ENCODE results near the gene DLGAP1. TPM values are rescaled to one million over a fixed set of nuclear protein-coding genes. Genes with fewer than 3 reads are reported as not detected.

The DLGAP1 gene
- total RNA-seq, 1 experiment from 2014 or later, result 23.0 TPM

DNA sequence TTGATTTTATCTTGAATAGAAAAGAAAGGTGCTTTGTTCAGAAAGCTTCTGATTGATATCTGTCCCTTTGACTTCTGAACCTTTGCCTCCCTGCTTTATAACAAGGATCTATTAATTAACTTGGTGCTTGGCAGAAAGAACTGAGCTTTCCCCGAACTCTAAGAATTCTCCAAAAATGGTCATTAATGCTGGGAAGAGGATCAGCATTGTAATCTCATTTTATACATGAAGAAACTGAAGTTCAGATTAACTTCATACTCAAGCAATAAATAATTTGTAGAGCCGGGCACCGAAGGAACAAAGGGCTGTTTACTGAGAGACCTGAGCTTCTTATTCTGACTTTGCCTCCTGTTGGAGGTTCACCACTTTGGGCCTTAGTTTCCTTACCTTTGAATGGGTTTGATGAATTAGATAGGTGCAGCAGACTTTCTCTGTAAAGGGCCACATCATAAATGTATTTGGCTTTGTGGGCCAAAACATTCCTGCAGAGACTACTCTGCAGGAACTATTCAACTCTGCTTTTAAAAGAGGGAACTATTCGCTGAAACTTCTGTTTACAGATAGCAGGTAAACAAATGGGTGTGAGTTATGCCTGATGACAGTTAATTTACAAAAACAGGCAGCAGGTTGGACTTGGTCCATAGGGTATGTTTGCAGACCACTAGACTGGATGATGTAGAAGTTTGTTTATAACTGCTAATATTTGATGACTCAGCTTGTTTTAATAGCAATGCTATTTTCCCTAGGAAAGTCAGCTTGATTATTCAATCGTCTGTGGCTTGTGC is 732.3 kb downstream of the DLGAP1 start (continued):
- no peak for TF ChIP-seq ATF6 (CRISPR knock-in tag; IDR thresholded peaks at IDR 0.05)
- TF ChIP-seq, protein P1, sequence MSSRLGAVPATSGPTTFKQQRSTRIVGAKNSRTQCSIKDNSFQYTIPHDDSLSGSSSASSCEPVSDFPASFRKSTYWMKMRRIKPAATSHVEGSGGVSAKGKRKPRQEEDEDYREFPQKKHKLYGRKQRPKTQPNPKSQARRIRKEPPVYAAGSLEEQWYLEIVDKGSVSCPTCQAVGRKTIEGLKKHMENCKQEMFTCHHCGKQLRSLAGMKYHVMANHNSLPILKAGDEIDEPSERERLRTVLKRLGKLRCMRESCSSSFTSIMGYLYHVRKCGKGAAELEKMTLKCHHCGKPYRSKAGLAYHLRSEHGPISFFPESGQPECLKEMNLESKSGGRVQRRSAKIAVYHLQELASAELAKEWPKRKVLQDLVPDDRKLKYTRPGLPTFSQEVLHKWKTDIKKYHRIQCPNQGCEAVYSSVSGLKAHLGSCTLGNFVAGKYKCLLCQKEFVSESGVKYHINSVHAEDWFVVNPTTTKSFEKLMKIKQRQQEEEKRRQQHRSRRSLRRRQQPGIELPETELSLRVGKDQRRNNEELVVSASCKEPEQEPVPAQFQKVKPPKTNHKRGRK (CRISPR knock-in tag; IDR thresholded peaks at IDR 0.05; ENCODE audit: borderline replicate concordance), result no peak
- TF ChIP-seq, protein P2, sequence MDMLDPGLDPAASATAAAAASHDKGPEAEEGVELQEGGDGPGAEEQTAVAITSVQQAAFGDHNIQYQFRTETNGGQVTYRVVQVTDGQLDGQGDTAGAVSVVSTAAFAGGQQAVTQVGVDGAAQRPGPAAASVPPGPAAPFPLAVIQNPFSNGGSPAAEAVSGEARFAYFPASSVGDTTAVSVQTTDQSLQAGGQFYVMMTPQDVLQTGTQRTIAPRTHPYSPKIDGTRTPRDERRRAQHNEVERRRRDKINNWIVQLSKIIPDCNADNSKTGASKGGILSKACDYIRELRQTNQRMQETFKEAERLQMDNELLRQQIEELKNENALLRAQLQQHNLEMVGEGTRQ (CRISPR knock-in tag; IDR thresholded peaks at IDR 0.05), result no peak
- TF ChIP-seq, protein P3, sequence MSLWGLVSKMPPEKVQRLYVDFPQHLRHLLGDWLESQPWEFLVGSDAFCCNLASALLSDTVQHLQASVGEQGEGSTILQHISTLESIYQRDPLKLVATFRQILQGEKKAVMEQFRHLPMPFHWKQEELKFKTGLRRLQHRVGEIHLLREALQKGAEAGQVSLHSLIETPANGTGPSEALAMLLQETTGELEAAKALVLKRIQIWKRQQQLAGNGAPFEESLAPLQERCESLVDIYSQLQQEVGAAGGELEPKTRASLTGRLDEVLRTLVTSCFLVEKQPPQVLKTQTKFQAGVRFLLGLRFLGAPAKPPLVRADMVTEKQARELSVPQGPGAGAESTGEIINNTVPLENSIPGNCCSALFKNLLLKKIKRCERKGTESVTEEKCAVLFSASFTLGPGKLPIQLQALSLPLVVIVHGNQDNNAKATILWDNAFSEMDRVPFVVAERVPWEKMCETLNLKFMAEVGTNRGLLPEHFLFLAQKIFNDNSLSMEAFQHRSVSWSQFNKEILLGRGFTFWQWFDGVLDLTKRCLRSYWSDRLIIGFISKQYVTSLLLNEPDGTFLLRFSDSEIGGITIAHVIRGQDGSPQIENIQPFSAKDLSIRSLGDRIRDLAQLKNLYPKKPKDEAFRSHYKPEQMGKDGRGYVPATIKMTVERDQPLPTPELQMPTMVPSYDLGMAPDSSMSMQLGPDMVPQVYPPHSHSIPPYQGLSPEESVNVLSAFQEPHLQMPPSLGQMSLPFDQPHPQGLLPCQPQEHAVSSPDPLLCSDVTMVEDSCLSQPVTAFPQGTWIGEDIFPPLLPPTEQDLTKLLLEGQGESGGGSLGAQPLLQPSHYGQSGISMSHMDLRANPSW (CRISPR knock-in tag; conservative IDR thresholded peaks at IDR 0.05; ENCODE audit: low read depth), result no peak
- TF ChIP-seq TEAD4 (CRISPR knock-in tag; IDR thresholded peaks at IDR 0.05), result no peak

GRCh38 chr18:3721771-3722648 is 733.1 kb downstream of the DLGAP1 start:
- no peaks in the 10 kb centered on the region for H3K27me3 Mint-ChIP-seq (ENCODE audit: low read depth)
- ATAC-seq, result no peak
- no peak overlapping the region for H3K4me3 Mint-ChIP-seq
- peak overlapping the region; percentile 17; the same call in 1 of the 2 replicates for H3K27ac Mint-ChIP-seq
- ChIA-PET CTCF (interaction anchor here (0.9 to 1.2 kb wide), 3 partner anchors 18 to 50 kb away, joined by 3 to 5 read pairs (median 4); no protein-coding TSS in a partner anchor), POLR2A (no interaction called here)
- DNase-seq (ENCODE audit: low spot score), result no peak
- peaks cover 30% of the 10 kb centered on the region for H3K4me1 Mint-ChIP-seq
- H3K36me3 Mint-ChIP-seq, result no peaks in the 10 kb centered on the region
- no peak for TF ChIP-seq ZNF425 (CRISPR knock-in tag; conservative IDR thresholded peaks at IDR 0.05)
- no peak for TF ChIP-seq OVOL2 (CRISPR knock-in tag; IDR thresholded peaks at IDR 0.05; ENCODE audit: borderline replicate concordance)
- no peak for TF ChIP-seq PRRX2 (CRISPR knock-in tag; IDR thresholded peaks at IDR 0.05)
- TF ChIP-seq NR2C2 (CRISPR knock-in tag; IDR thresholded peaks at IDR 0.05), result no peak
- TF ChIP-seq JAZF1 (CRISPR knock-in tag; IDR thresholded peaks at IDR 0.05), result no peak
- TF ChIP-seq ZNF416 (CRISPR knock-in tag; IDR thresholded peaks at IDR 0.05), result no peak
- no peak for TF ChIP-seq ATF6 (CRISPR knock-in tag; IDR thresholded peaks at IDR 0.05)
- no peak for TF ChIP-seq CBFB (CRISPR knock-in tag; IDR thresholded peaks at IDR 0.05; ENCODE audit: low read depth)
- no peak for TF ChIP-seq FOXJ3 (CRISPR knock-in tag; IDR thresholded peaks at IDR 0.05; ENCODE audit: borderline replicate concordance)
- TF ChIP-seq, protein P4, sequence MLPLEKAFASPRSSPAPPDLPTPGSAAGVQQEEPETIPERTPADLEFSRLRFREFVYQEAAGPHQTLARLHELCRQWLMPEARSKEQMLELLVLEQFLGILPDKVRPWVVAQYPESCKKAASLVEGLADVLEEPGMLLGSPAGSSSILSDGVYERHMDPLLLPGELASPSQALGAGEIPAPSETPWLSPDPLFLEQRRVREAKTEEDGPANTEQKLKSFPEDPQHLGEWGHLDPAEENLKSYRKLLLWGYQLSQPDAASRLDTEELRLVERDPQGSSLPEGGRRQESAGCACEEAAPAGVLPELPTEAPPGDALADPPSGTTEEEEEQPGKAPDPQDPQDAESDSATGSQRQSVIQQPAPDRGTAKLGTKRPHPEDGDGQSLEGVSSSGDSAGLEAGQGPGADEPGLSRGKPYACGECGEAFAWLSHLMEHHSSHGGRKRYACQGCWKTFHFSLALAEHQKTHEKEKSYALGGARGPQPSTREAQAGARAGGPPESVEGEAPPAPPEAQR (CRISPR knock-in tag; IDR thresholded peaks at IDR 0.05), result no peak
- TF ChIP-seq, protein P5, sequence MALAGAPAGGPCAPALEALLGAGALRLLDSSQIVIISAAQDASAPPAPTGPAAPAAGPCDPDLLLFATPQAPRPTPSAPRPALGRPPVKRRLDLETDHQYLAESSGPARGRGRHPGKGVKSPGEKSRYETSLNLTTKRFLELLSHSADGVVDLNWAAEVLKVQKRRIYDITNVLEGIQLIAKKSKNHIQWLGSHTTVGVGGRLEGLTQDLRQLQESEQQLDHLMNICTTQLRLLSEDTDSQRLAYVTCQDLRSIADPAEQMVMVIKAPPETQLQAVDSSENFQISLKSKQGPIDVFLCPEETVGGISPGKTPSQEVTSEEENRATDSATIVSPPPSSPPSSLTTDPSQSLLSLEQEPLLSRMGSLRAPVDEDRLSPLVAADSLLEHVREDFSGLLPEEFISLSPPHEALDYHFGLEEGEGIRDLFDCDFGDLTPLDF (CRISPR knock-in tag; IDR thresholded peaks at IDR 0.05), result no peak
- H3K9me3 Mint-ChIP-seq, result no peaks in the 10 kb centered on the region

Measured in WTC11 (cell line).